Gastroesophageal sphincter (tissue), 4 donors: ENCODE measurements around the gene POR. TPM values are rescaled to one million over a fixed set of nuclear protein-coding genes. Genes with fewer than 3 reads are reported as not detected.
A peak's percentile ranks its signal among the peaks of the same experiment; 100 is the strongest.

Source experiments
- ATAC-seq: fragments of 150-250 bp; one replicate; pipeline ENCODE4 v1.9.1; 2016; ENCODE audit warnings: mild to moderate bottlenecking, moderate library complexity
- H3K27ac ChIP-seq, 4 donors: fragments of 200-600 bp; sonication (generic) in 3 of 4; 1 replicate in 3 of 4; 2 replicates in 1 of 4; pipeline ENCODE4 v1.5.1; 2016 to 2019
- H3K27me3 ChIP-seq: fragments of 200-600 bp; sonication (generic); one replicate; pipeline ENCODE4 v1.5.1; 2019
- H3K36me3 ChIP-seq, 2 donors: fragments of 200-600 bp; sonication (generic); one replicate each; pipeline ENCODE4 v1.5.1; 2019; ENCODE audit warnings: control low read depth in 1 of 2
- H3K4me1 ChIP-seq, 3 donors: fragments of 200-600 bp; sonication (generic); 1 replicate in 2 of 3; 2 replicates in 1 of 3; pipeline ENCODE4 v1.5.1; 2016 to 2019; ENCODE audit warnings: control low read depth in 2 of 3
- H3K4me3 ChIP-seq, 2 donors: fragments of 200-600 bp; sonication (generic); one replicate each; pipeline ENCODE4 v1.5.1; 2019; ENCODE audit warnings: mild to moderate bottlenecking in 1 of 2, moderate library complexity in 1 of 2
- H3K9me3 ChIP-seq, 3 donors: fragments of 200-600 bp; sonication (generic); one replicate each; pipeline ENCODE4 v1.5.1; 2017 to 2019; ENCODE audit warnings: control low read depth in 2 of 3
- CTCF ChIP-seq, 4 experiments: fragments of 200-600 bp in 2 of 4; fragments of 450-650 bp in 2 of 4; sonication (generic) in 1 of 4; IDR thresholded peaks; one replicate each; pipeline ENCODE4 v1.5.1; 2017 to 2019; ENCODE audit warnings: antibody characterized with exemption in 4 of 4, mild to moderate bottlenecking in 2 of 4, moderate library complexity in 2 of 4
- EP300 ChIP-seq: sonication (generic); formaldehyde crosslinking; IDR thresholded peaks from one replicate; pipeline ENCODE4 v1.6.1; 2017; ENCODE audit warnings: antibody characterized with exemption, mild to moderate bottlenecking
- POLR2A ChIP-seq, 2 donors: fragments of 450-650 bp; IDR thresholded peaks; one replicate each; pipeline ENCODE4 v1.6.1; 2017; ENCODE audit warnings: antibody characterized with exemption in 2 of 2, mild to moderate bottlenecking in 2 of 2, moderate library complexity in 1 of 2
- POLR2AphosphoS5 ChIP-seq: sonication (generic); formaldehyde crosslinking; IDR thresholded peaks from one replicate; pipeline ENCODE4 v1.6.1; 2017; ENCODE audit warnings: antibody characterized with exemption
- WGBS, 2 donors: methylation state at CpG; one replicate each; pipeline ENCODE4 v1.1.5; 2018; ENCODE audit warnings: low coverage in 1 of 2; 5-methylcytosine and 5-hydroxymethylcytosine counted together
- total RNA-seq, 4 donors: library from RNA; depleted of rRNA; stranded (reverse); fragments of >200 nt; gene quantifications; one replicate each; pipeline ENCODE4 v1.1.0, GENCODE V29; 2016

The POR gene
- total RNA-seq, 4 donors from 2014 or later, result 31.5 to 54.3 (median 47.7) TPM

GRCh38 chr7:75891815-75892411, 23.0 kb upstream of the POR start:
- Histone ChIP-seq H3K27me3 (no peaks in the 10 kb centered on the region), H3K9me3 (no peaks in the 10 kb centered on the region), H3K4me3 (no peak overlapping the region), H3K36me3 (peaks cover 0 to 21% of the 10 kb centered on the region in 2 donors), H3K4me1 (peaks cover 0 to 17% (median 0%) of the 10 kb centered on the region in 3 donors), H3K27ac (no peak overlapping the region)
- 95 to 98% methylated on average over 4 of the region's 7 CpGs for WGBS, 2 donors
- TF ChIP-seq CTCF (IDR thresholded peaks at IDR 0.05) (no peak), POLR2A (IDR thresholded peaks at IDR 0.05) (no peak), POLR2AphosphoS5 (no peak), EP300 (no peak)
- no peak for ATAC-seq

- Histone ChIP-seq H3K36me3 (peaks cover 0 to 13% of the 10 kb centered on the region in 2 donors), H3K4me1 (peaks cover 0 to 17% (median 0%) of the 10 kb centered on the region in 3 donors), H3K9me3 (no peaks in the 10 kb centered on the region), H3K27ac (peak overlapping the region in 2 of 4 donors; percentile 22 to 44), H3K4me3 (no peak overlapping the region), H3K27me3 (no peaks in the 10 kb centered on the region)
- WGBS, 2 donors, result 50 to 53% methylated on average over 9 of the region's 15 CpGs
- TF ChIP-seq POLR2AphosphoS5 (peak; percentile 45), POLR2A (IDR thresholded peaks at IDR 0.05) (no peak), CTCF (IDR thresholded peaks at IDR 0.05) (no peak), EP300 (no peak)
- ATAC-seq, result peak; percentile 94
Measured at GRCh38 chr7:75892634-75893272, 22.2 kb upstream of the POR start.

GRCh38 chr7:75896803-75897327, 18.1 kb upstream of the POR start:
- Histone ChIP-seq H3K4me3 (no peak overlapping the region), H3K4me1 (peaks cover 0 to 5% (median 0%) of the 10 kb centered on the region in 3 donors), H3K27me3 (no peaks in the 10 kb centered on the region), H3K9me3 (no peaks in the 10 kb centered on the region), H3K36me3 (no peaks in the 10 kb centered on the region), H3K27ac (no peak overlapping the region)
- 100% methylated on average over 1 of the region's 6 CpGs; no CpG with 5 or more reads in 1 of the 2 donors for WGBS, 2 donors
- TF ChIP-seq POLR2AphosphoS5 (no peak), CTCF (IDR thresholded peaks at IDR 0.05) (no peak), EP300 (no peak), POLR2A (IDR thresholded peaks at IDR 0.05) (no peak)
- no peak for ATAC-seq

- 91 to 94% methylated on average over 3 to 9 of the region's 9 CpGs for WGBS, 2 donors
- Histone ChIP-seq H3K27me3 (no peaks in the 10 kb centered on the region), H3K4me1 (peaks cover 0 to 7% (median 0%) of the 10 kb centered on the region in 3 donors), H3K27ac (no peak overlapping the region), H3K4me3 (no peak overlapping the region), H3K36me3 (no peaks in the 10 kb centered on the region), H3K9me3 (no peaks in the 10 kb centered on the region)
- no peak for TF ChIP-seq EP300
- TF ChIP-seq CTCF (IDR thresholded peaks at IDR 0.05), result no peak
- no peak for TF ChIP-seq POLR2AphosphoS5
- TF ChIP-seq POLR2A (IDR thresholded peaks at IDR 0.05), result no peak
- ATAC-seq, result no peak
Measured at GRCh38 chr7:75900617-75901315, 14.2 kb upstream of the POR start.
